ENCODE data around the gene PLSCR4. TPM values are rescaled to one million over a fixed set of nuclear protein-coding genes. Genes with fewer than 3 reads are reported as not detected.

PLSCR4 gene
- total RNA-seq, 1 experiment from 2014 or later = 1.3 TPM

DNA sequence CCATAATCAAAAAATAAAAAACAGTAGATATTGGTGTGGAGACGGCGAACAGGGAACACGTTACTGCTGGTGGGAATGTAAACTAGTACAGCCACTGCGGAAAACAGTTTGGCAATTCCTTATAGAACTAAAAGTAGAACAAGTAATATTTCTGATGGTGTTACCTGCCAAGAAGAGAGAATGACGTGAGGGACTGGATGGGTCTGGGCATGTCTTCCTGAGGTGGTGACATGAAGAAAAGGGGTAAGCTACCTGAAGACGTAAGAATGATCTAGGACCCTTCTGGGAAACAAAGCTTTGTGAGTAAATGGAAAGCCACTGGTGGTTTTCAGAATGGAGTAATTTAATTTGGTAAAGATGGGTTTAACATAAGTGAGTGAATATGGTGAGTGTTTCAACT lies 70.5 kb downstream of the PLSCR4 start:
- Histone ChIP-seq H3K4me1 (ENCODE audit: insufficient read depth, low read length, poor library complexity, severe bottlenecking) (peaks cover 9% of the 10 kb centered on the region), H3K4me3 (ENCODE audit: low read depth, low read length, poor library complexity, severe bottlenecking) (no peak overlapping the region), H3K36me3 (ENCODE audit: insufficient read depth, low read length, poor library complexity, severe bottlenecking) (no peaks in the 10 kb centered on the region), H3K9me3 (ENCODE audit: low read depth, low read length, poor library complexity, severe bottlenecking) (no peaks in the 10 kb centered on the region), H3K27me3 (replicated peaks; ENCODE audit: insufficient read depth, low read depth, low read length, poor library complexity) (no peaks in the 10 kb centered on the region), H3K27ac (ENCODE audit: low read depth, low read length, poor library complexity, severe bottlenecking) (no peak overlapping the region)
- DNase-seq (ENCODE audit: low spot score) = no peak
- TF ChIP-seq, protein P1, sequence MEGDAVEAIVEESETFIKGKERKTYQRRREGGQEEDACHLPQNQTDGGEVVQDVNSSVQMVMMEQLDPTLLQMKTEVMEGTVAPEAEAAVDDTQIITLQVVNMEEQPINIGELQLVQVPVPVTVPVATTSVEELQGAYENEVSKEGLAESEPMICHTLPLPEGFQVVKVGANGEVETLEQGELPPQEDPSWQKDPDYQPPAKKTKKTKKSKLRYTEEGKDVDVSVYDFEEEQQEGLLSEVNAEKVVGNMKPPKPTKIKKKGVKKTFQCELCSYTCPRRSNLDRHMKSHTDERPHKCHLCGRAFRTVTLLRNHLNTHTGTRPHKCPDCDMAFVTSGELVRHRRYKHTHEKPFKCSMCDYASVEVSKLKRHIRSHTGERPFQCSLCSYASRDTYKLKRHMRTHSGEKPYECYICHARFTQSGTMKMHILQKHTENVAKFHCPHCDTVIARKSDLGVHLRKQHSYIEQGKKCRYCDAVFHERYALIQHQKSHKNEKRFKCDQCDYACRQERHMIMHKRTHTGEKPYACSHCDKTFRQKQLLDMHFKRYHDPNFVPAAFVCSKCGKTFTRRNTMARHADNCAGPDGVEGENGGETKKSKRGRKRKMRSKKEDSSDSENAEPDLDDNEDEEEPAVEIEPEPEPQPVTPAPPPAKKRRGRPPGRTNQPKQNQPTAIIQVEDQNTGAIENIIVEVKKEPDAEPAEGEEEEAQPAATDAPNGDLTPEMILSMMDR (conservative IDR thresholded peaks at IDR 0.05; ENCODE audit: low read depth, low read length) = no peak
- no peak for TF ChIP-seq EZH2 (IDR thresholded peaks at IDR 0.05; ENCODE audit: borderline replicate concordance, low read depth, low read length, poor library complexity, severe bottlenecking)
- ChIA-PET POLR2A (ENCODE audit: low non-redundant PET) (no interaction called here), CTCF (no interaction called here)
- intact Hi-C loops (cut with micrococcal nuclease; ENCODE audit: unreplicated experiment) = loop anchor here (2.0 kb wide), 1 partner anchor 408 kb away; no protein-coding TSS in a partner anchor
- no TSS peak for BruUV-seq (replicated peaks)

DNA sequence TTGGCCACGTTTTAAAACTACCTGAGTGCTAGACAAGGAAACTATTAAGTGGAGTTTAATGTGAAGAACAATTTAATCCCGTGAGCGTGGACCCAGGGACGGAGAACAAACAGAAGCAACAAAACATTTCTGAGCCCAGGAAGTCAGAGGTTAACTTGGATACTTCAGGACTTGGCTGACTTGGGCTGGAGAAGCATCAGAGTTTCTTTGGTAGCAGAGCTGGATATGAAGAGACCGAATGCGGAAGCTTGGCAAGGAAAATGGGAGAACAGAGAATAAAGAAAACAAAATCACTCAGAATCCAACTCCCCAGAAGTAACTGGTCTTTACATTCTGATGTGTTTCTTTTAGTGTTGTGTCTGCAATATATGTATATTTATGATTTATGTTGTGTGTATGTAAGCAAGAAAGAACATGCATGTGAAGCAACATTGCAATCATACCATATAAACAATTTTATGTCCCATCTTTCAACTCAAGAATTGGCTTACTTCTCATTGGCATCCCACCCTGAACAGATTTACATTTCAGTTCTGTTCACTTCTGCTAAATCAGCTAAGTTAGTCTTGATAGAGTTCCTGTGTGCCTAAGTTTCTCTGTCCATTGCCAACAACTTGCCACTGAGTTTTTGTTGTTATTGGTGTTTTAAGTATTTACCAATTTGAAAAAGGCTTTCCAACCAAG lies 72.8 kb downstream of the PLSCR4 start:
- TF ChIP-seq EZH2 (IDR thresholded peaks at IDR 0.05; ENCODE audit: borderline replicate concordance, low read depth, low read length, poor library complexity, severe bottlenecking) = no peak
- TF ChIP-seq, protein P1 (conservative IDR thresholded peaks at IDR 0.05; ENCODE audit: low read depth, low read length) = no peak
- Histone ChIP-seq H3K9me3 (ENCODE audit: low read depth, low read length, poor library complexity, severe bottlenecking) (no peaks in the 10 kb centered on the region), H3K27ac (ENCODE audit: low read depth, low read length, poor library complexity, severe bottlenecking) (no peak overlapping the region), H3K4me1 (ENCODE audit: insufficient read depth, low read length, poor library complexity, severe bottlenecking) (no peaks in the 10 kb centered on the region), H3K27me3 (replicated peaks; ENCODE audit: insufficient read depth, low read depth, low read length, poor library complexity) (no peaks in the 10 kb centered on the region), H3K36me3 (ENCODE audit: insufficient read depth, low read length, poor library complexity, severe bottlenecking) (no peaks in the 10 kb centered on the region), H3K4me3 (ENCODE audit: low read depth, low read length, poor library complexity, severe bottlenecking) (no peak overlapping the region)
- no TSS peak for BruUV-seq (replicated peaks)
- intact Hi-C loops (cut with micrococcal nuclease; ENCODE audit: unreplicated experiment) = no loop called here
- no peak for DNase-seq (ENCODE audit: low spot score)
- POLR2A ChIA-PET (ENCODE audit: low non-redundant PET) = no interaction called here
- CTCF ChIA-PET = no interaction called here

DNA sequence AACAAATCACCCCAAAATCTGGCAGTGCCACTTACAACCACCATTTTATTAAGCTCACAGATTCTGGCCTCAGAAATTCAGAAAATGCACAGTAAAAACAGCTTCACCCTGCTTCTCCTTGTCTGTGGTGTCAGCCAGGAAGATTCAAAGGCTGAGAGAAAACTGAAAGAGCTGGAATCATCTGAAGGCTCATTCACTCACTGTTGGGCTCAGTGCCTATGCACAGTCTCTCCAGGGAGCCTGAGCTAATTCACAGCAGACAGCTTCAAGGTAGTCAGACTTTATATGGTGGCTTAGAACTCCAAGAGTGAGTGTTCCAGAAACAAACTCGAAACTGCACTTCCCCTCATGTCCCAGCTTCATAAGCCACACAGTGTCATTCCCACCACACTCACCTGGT lies 73.4 kb downstream of the PLSCR4 start:
- no TSS peak for BruUV-seq (replicated peaks)
- no peak for DNase-seq (ENCODE audit: low spot score)
- intact Hi-C loops (cut with micrococcal nuclease; ENCODE audit: unreplicated experiment) = no loop called here
- H3K9me3 ChIP-seq (ENCODE audit: low read depth, low read length, poor library complexity, severe bottlenecking) = no peaks in the 10 kb centered on the region
- ChIA-PET POLR2A (ENCODE audit: low non-redundant PET) (no interaction called here), CTCF (no interaction called here)
- no peaks in the 10 kb centered on the region for H3K36me3 ChIP-seq (ENCODE audit: insufficient read depth, low read length, poor library complexity, severe bottlenecking)
- TF ChIP-seq, protein P1 (conservative IDR thresholded peaks at IDR 0.05; ENCODE audit: low read depth, low read length) = no peak
- TF ChIP-seq EZH2 (IDR thresholded peaks at IDR 0.05; ENCODE audit: borderline replicate concordance, low read depth, low read length, poor library complexity, severe bottlenecking) = no peak
- H3K27me3 ChIP-seq (replicated peaks; ENCODE audit: insufficient read depth, low read depth, low read length, poor library complexity) = no peaks in the 10 kb centered on the region
- no peak overlapping the region for H3K27ac ChIP-seq (ENCODE audit: low read depth, low read length, poor library complexity, severe bottlenecking)
- no peak overlapping the region for H3K4me3 ChIP-seq (ENCODE audit: low read depth, low read length, poor library complexity, severe bottlenecking)
- H3K4me1 ChIP-seq (ENCODE audit: insufficient read depth, low read length, poor library complexity, severe bottlenecking) = no peaks in the 10 kb centered on the region
